ENCODE results near the gene ARHGAP23.

The ARHGAP23 gene

GRCh38 chr17:38549285-38549684 is 121.0 kb downstream of the ARHGAP23 start:
- H3K9ac ChIP-seq: no peak overlapping the region
- H3K27ac ChIP-seq: no peak overlapping the region
- no peak overlapping the region for H3K4me3 ChIP-seq (IDR thresholded peaks at IDR 0.05; ENCODE audit: insufficient read depth, low read depth, low read length)
- TF ChIP-seq CTCF (conservative IDR thresholded peaks at IDR 0.05; ENCODE audit: low read depth, low read length): no peak
- no peaks in the 10 kb centered on the region for H3K36me3 ChIP-seq (ENCODE audit: insufficient read depth)
- no peaks in the 10 kb centered on the region for H4K20me1 ChIP-seq (ENCODE audit: insufficient read depth)
- H3K4me1 ChIP-seq (ENCODE audit: low read depth, poor library complexity, severe bottlenecking): no peaks in the 10 kb centered on the region
- H2AFZ ChIP-seq (ENCODE audit: low read depth): no peak overlapping the region
- no peak overlapping the region for H3K4me2 ChIP-seq
- H3K27me3 ChIP-seq (ENCODE audit: insufficient read depth, low read depth): peaks cover 60% of the 10 kb centered on the region
- H3K79me2 ChIP-seq (ENCODE audit: insufficient read depth, low read depth): no peaks in the 10 kb centered on the region

- no peak overlapping the region for H3K27ac ChIP-seq
- no peak for TF ChIP-seq CTCF (conservative IDR thresholded peaks at IDR 0.05; ENCODE audit: low read depth, low read length)
These were observed 122.4 kb downstream of the ARHGAP23 start for GRCh38 chr17:38550661-38551060.

GRCh38 chr17:38551121-38551520 is 122.9 kb downstream of the ARHGAP23 start:
- no peak overlapping the region for H3K9ac ChIP-seq
- H3K27me3 ChIP-seq (ENCODE audit: insufficient read depth, low read depth): peaks cover 44% of the 10 kb centered on the region
- no peaks in the 10 kb centered on the region for H4K20me1 ChIP-seq (ENCODE audit: insufficient read depth)
- H3K27ac ChIP-seq: no peak overlapping the region
- H3K79me2 ChIP-seq (ENCODE audit: insufficient read depth, low read depth): no peaks in the 10 kb centered on the region
- no peaks in the 10 kb centered on the region for H3K4me1 ChIP-seq (ENCODE audit: low read depth, poor library complexity, severe bottlenecking)
- no peak for TF ChIP-seq CTCF (conservative IDR thresholded peaks at IDR 0.05; ENCODE audit: low read depth, low read length)
- H3K4me3 ChIP-seq (IDR thresholded peaks at IDR 0.05; ENCODE audit: insufficient read depth, low read depth, low read length): no peak overlapping the region
- no peaks in the 10 kb centered on the region for H3K36me3 ChIP-seq (ENCODE audit: insufficient read depth)
- H3K4me2 ChIP-seq: no peak overlapping the region
- H2AFZ ChIP-seq (ENCODE audit: low read depth): no peak overlapping the region

More at GRCh38 chr17:38550661-38551060, 122.4 kb downstream of the ARHGAP23 start:
- no peaks in the 10 kb centered on the region for H3K36me3 ChIP-seq (ENCODE audit: insufficient read depth)
- H3K27me3 ChIP-seq (ENCODE audit: insufficient read depth, low read depth): peaks cover 48% of the 10 kb centered on the region
- H4K20me1 ChIP-seq (ENCODE audit: insufficient read depth): no peaks in the 10 kb centered on the region
- H3K9ac ChIP-seq: no peak overlapping the region
- no peak overlapping the region for H2AFZ ChIP-seq (ENCODE audit: low read depth)
- H3K79me2 ChIP-seq (ENCODE audit: insufficient read depth, low read depth): no peaks in the 10 kb centered on the region
- no peak overlapping the region for H3K4me2 ChIP-seq
- no peak overlapping the region for H3K4me3 ChIP-seq (IDR thresholded peaks at IDR 0.05; ENCODE audit: insufficient read depth, low read depth, low read length)
- no peaks in the 10 kb centered on the region for H3K4me1 ChIP-seq (ENCODE audit: low read depth, poor library complexity, severe bottlenecking)

GRCh38 chr17:38552343-38552742 is 124.1 kb downstream of the ARHGAP23 start:
- TF ChIP-seq CTCF (conservative IDR thresholded peaks at IDR 0.05; ENCODE audit: low read depth, low read length): no peak
- H3K27ac ChIP-seq: no peak overlapping the region
- no peaks in the 10 kb centered on the region for H4K20me1 ChIP-seq (ENCODE audit: insufficient read depth)
- H3K4me2 ChIP-seq: no peak overlapping the region
- no peaks in the 10 kb centered on the region for H3K79me2 ChIP-seq (ENCODE audit: insufficient read depth, low read depth)
- H3K4me3 ChIP-seq (IDR thresholded peaks at IDR 0.05; ENCODE audit: insufficient read depth, low read depth, low read length): no peak overlapping the region
- H3K9ac ChIP-seq: no peak overlapping the region
- H3K4me1 ChIP-seq (ENCODE audit: low read depth, poor library complexity, severe bottlenecking): no peaks in the 10 kb centered on the region
- H3K27me3 ChIP-seq (ENCODE audit: insufficient read depth, low read depth): peaks cover 32% of the 10 kb centered on the region
- no peaks in the 10 kb centered on the region for H3K36me3 ChIP-seq (ENCODE audit: insufficient read depth)
- H2AFZ ChIP-seq (ENCODE audit: low read depth): no peak overlapping the region
